GM12875 (cell line): ENCODE results near the gene ZC4H2.
A peak's percentile ranks its signal among the peaks of the same experiment; 100 is the strongest.
"Not testable (repeated sequence)": the region's sequence is repeated elsewhere in the genome, so short reads cannot be mapped to it uniquely, and the experiment has no call there.

Experiments
- H3K4me3 ChIP-seq: one replicate; pipeline ENCODE4 v1.5.1; 2011; ENCODE audit warnings: low read depth, low read length, control low read depth
- TF ChIP-seq, protein P1 (sequence below): IDR thresholded peaks from 2 replicates; pipeline ENCODE4 v1.5.1; 2011; ENCODE audit warnings: low read depth, mild to moderate bottlenecking, control low read depth, inconsistent platforms, low read length, moderate library complexity, borderline replicate concordance; ENCODE audit not compliant: insufficient read depth

The ZC4H2 gene

DNA sequence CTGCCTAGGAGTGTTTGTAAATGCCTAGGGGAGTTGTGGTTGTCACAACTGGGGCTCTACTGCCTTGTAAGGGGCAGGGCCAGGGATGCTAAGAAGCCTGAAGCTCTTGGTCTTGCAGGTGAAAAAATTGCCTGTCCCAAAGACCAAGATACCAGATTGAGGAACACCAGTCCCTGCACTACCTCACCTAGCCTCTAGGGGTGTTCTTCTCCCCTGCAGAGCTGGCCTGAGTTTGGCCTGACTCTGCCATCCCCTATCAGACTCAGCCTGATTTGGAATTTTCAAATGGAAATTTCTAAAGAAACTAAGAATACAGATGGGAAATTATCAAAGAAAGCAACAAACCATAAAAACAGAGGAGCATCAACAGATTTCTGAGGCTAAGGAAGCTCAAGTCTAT is 90.4 kb downstream of the ZC4H2 start:
- TF ChIP-seq, protein P1, sequence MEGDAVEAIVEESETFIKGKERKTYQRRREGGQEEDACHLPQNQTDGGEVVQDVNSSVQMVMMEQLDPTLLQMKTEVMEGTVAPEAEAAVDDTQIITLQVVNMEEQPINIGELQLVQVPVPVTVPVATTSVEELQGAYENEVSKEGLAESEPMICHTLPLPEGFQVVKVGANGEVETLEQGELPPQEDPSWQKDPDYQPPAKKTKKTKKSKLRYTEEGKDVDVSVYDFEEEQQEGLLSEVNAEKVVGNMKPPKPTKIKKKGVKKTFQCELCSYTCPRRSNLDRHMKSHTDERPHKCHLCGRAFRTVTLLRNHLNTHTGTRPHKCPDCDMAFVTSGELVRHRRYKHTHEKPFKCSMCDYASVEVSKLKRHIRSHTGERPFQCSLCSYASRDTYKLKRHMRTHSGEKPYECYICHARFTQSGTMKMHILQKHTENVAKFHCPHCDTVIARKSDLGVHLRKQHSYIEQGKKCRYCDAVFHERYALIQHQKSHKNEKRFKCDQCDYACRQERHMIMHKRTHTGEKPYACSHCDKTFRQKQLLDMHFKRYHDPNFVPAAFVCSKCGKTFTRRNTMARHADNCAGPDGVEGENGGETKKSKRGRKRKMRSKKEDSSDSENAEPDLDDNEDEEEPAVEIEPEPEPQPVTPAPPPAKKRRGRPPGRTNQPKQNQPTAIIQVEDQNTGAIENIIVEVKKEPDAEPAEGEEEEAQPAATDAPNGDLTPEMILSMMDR: peak; percentile 75
- H3K4me3 ChIP-seq: no peak overlapping the region

DNA sequence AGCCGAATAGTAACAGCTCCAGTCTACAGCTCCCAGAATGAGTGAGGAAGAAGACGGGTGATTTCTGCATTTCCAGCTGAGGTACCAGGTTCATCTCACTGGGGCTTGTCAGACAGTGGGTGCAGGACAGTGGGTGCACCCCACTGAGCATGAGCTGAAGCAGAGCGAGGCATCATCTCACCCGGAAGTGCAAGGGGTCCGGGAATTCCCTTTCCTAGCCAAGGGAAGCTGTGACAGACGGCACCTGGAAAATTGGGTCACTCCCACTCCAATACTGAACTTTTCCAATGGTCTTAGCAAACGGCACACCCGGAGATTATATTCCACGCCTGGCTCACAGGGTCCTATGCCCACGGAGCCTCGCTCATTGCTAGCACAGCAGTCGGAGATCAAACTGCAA is 97.5 kb downstream of the ZC4H2 start:
- not testable (repeated sequence) for H3K4me3 ChIP-seq

DNA sequence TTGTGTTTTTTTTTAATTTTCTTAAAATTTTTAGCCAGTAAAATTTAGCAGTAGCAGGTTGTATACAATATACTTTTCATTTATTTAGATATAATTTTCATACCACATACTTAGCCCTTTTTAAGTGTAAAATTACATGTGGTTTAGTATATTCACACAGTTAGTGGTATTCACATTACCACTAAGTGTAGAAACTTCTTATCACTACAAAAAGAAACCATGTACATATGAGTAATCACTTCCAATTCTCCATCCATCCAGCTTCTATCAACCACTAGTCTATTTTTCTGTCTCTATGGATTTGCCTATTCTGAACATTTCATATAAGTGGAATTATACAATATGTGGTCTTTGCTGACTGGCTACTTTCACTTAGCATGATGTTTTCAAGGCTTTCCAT is 109.0 kb downstream of the ZC4H2 start:
- no peak overlapping the region for H3K4me3 ChIP-seq
- TF ChIP-seq, protein P1: no peak
